Astrocyte (in vitro differentiated cells and primary cell): ENCODE data around the gene LTBP3. TPM values are rescaled to one million over a fixed set of nuclear protein-coding genes. Genes with fewer than 3 reads are reported as not detected.

ENCODE experiments used
- DNase-seq: peaks from one replicate; pipeline ENCODE4 v3.0.0-alpha.2; 2010; ENCODE audit warnings: low read depth
- FAIRE-seq: peaks from 2 replicates; lab custom pipeline; 2011; peaks lifted over from hg19 to GRCh38; lab: Jason Lieb, UNC
- H2AFZ ChIP-seq: 2 replicates; pipeline ENCODE4 v1.6.0; 2012; ENCODE audit warnings: low read depth, low read length, inconsistent platforms
- H3K27ac ChIP-seq: 2 replicates; pipeline ENCODE4 v1.5.1; 2011; ENCODE audit warnings: low read depth, low read length, inconsistent platforms
- H3K27me3 ChIP-seq: 2 replicates; pipeline ENCODE4 v1.6.0; 2011; ENCODE audit warnings: low read length, inconsistent platforms; ENCODE audit not compliant: insufficient read depth
- H3K36me3 ChIP-seq: 2 replicates; pipeline ENCODE4 v1.5.1; 2011; ENCODE audit warnings: low read length, inconsistent platforms; ENCODE audit not compliant: insufficient read depth
- H3K4me1 ChIP-seq: 2 replicates; pipeline ENCODE4 v1.5.1; 2011; ENCODE audit warnings: low read length, inconsistent platforms; ENCODE audit not compliant: insufficient read depth
- H3K4me2 ChIP-seq: 2 replicates; pipeline ENCODE4 v1.6.0; 2012; ENCODE audit warnings: low read length, inconsistent platforms
- H3K4me3 ChIP-seq: 2 replicates; pipeline ENCODE4 v1.5.1; 2011; ENCODE audit warnings: low read depth, mild to moderate bottlenecking, low read length, inconsistent platforms; ENCODE audit not compliant: insufficient read depth
- H3K79me2 ChIP-seq: 2 replicates; pipeline ENCODE4 v1.6.0; 2012; ENCODE audit warnings: mild to moderate bottlenecking, low read length, inconsistent platforms; ENCODE audit not compliant: insufficient read depth
- H3K9ac ChIP-seq: 2 replicates; pipeline ENCODE4 v1.6.0; 2012; ENCODE audit warnings: mild to moderate bottlenecking, low read length, inconsistent platforms
- H3K9me3 ChIP-seq: 2 replicates; pipeline ENCODE4 v1.5.1; 2012; ENCODE audit warnings: low read depth, mild to moderate bottlenecking, low read length, inconsistent platforms; ENCODE audit not compliant: insufficient read depth
- H4K20me1 ChIP-seq: 2 replicates; pipeline ENCODE4 v1.6.0; 2012; ENCODE audit warnings: low read length, inconsistent platforms; ENCODE audit not compliant: insufficient read depth
- H3K27ac Mint-ChIP-seq: one replicate; pipeline ENCODE4 v1.8.0; 2021; ENCODE audit warnings: mild to moderate bottlenecking, mixed read lengths; ENCODE audit not compliant: unreplicated experiment
- H3K27me3 Mint-ChIP-seq: one replicate; pipeline ENCODE4 v1.8.0; 2021; ENCODE audit warnings: low read depth, mixed read lengths; ENCODE audit not compliant: unreplicated experiment
- H3K36me3 Mint-ChIP-seq: one replicate; pipeline ENCODE4 v1.8.0; 2021; ENCODE audit warnings: low read depth, mixed read lengths; ENCODE audit not compliant: unreplicated experiment
- H3K4me1 Mint-ChIP-seq: one replicate; pipeline ENCODE4 v1.8.0; 2021; ENCODE audit warnings: low read depth, mixed read lengths; ENCODE audit not compliant: unreplicated experiment
- H3K4me3 Mint-ChIP-seq: one replicate; pipeline ENCODE4 v1.8.0; 2021; ENCODE audit warnings: mild to moderate bottlenecking, moderate library complexity, mixed read lengths; ENCODE audit not compliant: unreplicated experiment
- H3K9me3 Mint-ChIP-seq: one replicate; pipeline ENCODE4 v1.8.0; 2021; ENCODE audit warnings: mild to moderate bottlenecking, mixed read lengths; ENCODE audit not compliant: unreplicated experiment
- EZH2 ChIP-seq: IDR thresholded peaks from 2 replicates; pipeline ENCODE4 v1.6.1; 2012; ENCODE audit warnings: mild to moderate bottlenecking, low read length, inconsistent platforms; ENCODE audit not compliant: insufficient read depth
- total RNA-seq: library from RNA; stranded (reverse); gene quantifications from 2 replicates; pipeline ENCODE4 v1.2.1, GENCODE V29; 2021
- TF ChIP-seq, protein P1 (sequence below): IDR thresholded peaks from 2 replicates; pipeline ENCODE4 v1.5.1; 2011; ENCODE audit warnings: low read depth, mild to moderate bottlenecking, inconsistent platforms, low read length, moderate library complexity; ENCODE audit not compliant: insufficient read depth

Gene LTBP3
- total RNA-seq, 1 donor from 2014 or later = 33.2 TPM

DNA sequence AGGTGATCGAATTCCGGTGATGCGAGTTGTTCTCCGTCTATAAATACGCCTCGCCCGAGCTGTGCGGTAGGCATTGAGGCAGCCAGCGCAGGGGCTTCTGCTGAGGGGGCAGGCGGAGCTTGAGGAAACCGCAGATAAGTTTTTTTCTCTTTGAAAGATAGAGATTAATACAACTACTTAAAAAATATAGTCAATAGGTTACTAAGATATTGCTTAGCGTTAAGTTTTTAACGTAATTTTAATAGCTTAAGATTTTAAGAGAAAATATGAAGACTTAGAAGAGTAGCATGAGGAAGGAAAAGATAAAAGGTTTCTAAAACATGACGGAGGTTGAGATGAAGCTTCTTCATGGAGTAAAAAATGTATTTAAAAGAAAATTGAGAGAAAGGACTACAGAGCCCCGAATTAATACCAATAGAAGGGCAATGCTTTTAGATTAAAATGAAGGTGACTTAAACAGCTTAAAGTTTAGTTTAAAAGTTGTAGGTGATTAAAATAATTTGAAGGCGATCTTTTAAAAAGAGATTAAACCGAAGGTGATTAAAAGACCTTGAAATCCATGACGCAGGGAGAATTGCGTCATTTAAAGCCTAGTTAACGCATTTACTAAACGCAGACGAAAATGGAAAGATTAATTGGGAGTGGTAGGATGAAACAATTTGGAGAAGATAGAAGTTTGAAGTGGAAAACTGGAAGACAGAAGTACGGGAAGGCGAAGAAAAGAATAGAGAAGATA is 59.0 kb downstream of the LTBP3 start, which contains the start of gene MALAT1:
Gene MALAT1, plus strand, starts transcription at position 69 of the 736 bp plus-strand sequence.
- FAIRE-seq = no peak
- TF ChIP-seq, protein P1, sequence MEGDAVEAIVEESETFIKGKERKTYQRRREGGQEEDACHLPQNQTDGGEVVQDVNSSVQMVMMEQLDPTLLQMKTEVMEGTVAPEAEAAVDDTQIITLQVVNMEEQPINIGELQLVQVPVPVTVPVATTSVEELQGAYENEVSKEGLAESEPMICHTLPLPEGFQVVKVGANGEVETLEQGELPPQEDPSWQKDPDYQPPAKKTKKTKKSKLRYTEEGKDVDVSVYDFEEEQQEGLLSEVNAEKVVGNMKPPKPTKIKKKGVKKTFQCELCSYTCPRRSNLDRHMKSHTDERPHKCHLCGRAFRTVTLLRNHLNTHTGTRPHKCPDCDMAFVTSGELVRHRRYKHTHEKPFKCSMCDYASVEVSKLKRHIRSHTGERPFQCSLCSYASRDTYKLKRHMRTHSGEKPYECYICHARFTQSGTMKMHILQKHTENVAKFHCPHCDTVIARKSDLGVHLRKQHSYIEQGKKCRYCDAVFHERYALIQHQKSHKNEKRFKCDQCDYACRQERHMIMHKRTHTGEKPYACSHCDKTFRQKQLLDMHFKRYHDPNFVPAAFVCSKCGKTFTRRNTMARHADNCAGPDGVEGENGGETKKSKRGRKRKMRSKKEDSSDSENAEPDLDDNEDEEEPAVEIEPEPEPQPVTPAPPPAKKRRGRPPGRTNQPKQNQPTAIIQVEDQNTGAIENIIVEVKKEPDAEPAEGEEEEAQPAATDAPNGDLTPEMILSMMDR = no peak
- no peak for TF ChIP-seq EZH2
- H3K36me3 ChIP-seq = peaks cover 38% of the 10 kb centered on the region

DNA sequence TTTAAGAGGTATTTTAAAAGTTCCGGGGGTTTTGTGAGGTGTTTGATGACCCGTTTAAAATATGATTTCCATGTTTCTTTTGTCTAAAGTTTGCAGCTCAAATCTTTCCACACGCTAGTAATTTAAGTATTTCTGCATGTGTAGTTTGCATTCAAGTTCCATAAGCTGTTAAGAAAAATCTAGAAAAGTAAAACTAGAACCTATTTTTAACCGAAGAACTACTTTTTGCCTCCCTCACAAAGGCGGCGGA is 59.5 kb downstream of the LTBP3 start:
- Histone ChIP-seq H3K9ac (peak overlapping the region; percentile 100), H3K36me3 (peaks cover 33% of the 10 kb centered on the region), H3K79me2 (peaks cover 89% of the 10 kb centered on the region), H4K20me1 (peaks cover 46% of the 10 kb centered on the region), H3K27ac (peak overlapping the region; percentile 96), H3K9me3 (no peaks in the 10 kb centered on the region), H3K4me3 (peak overlapping the region; percentile 100), H2AFZ (no peak overlapping the region), H3K4me2 (peak overlapping the region; percentile 84), H3K27me3 (no peaks in the 10 kb centered on the region), H3K4me1 (peaks cover 39% of the 10 kb centered on the region)
- peaks cover 2% of the 10 kb centered on the region for H3K36me3 Mint-ChIP-seq
- no peak overlapping the region for H3K27ac Mint-ChIP-seq
- FAIRE-seq = no peak
- no peak for TF ChIP-seq EZH2
- TF ChIP-seq, protein P1 = no peak
- no peaks in the 10 kb centered on the region for H3K27me3 Mint-ChIP-seq
- DNase-seq = no peak
- peaks cover 31% of the 10 kb centered on the region for H3K4me1 Mint-ChIP-seq
- H3K9me3 Mint-ChIP-seq = peaks cover 4% of the 10 kb centered on the region
- no peak overlapping the region for H3K4me3 Mint-ChIP-seq

More for the DNA sequence above, 59.0 kb downstream of the LTBP3 start, which contains the start of gene MALAT1:
- H3K9me3 Mint-ChIP-seq = peaks cover 5% of the 10 kb centered on the region
- Histone ChIP-seq H4K20me1 (peaks cover 51% of the 10 kb centered on the region), H3K9ac (peak within 1 kb of the TSS; percentile 100), H3K79me2 (peaks cover 94% of the 10 kb centered on the region), H2AFZ (no peak within 1 kb of the TSS), H3K9me3 (no peaks in the 10 kb centered on the region), H3K27me3 (no peaks in the 10 kb centered on the region), H3K27ac (peak within 1 kb of the TSS; percentile 96), H3K4me1 (peaks cover 34% of the 10 kb centered on the region), H3K4me3 (peak within 1 kb of the TSS; percentile 100), H3K4me2 (peak within 1 kb of the TSS; percentile 84)
- no peak within 1 kb of the TSS for H3K4me3 Mint-ChIP-seq
- H3K27me3 Mint-ChIP-seq = no peaks in the 10 kb centered on the region
- no peak within 1 kb of the TSS for H3K27ac Mint-ChIP-seq
- peaks cover 5% of the 10 kb centered on the region for H3K36me3 Mint-ChIP-seq
- peaks cover 26% of the 10 kb centered on the region for H3K4me1 Mint-ChIP-seq
- DNase-seq = peak; percentile 88

DNA sequence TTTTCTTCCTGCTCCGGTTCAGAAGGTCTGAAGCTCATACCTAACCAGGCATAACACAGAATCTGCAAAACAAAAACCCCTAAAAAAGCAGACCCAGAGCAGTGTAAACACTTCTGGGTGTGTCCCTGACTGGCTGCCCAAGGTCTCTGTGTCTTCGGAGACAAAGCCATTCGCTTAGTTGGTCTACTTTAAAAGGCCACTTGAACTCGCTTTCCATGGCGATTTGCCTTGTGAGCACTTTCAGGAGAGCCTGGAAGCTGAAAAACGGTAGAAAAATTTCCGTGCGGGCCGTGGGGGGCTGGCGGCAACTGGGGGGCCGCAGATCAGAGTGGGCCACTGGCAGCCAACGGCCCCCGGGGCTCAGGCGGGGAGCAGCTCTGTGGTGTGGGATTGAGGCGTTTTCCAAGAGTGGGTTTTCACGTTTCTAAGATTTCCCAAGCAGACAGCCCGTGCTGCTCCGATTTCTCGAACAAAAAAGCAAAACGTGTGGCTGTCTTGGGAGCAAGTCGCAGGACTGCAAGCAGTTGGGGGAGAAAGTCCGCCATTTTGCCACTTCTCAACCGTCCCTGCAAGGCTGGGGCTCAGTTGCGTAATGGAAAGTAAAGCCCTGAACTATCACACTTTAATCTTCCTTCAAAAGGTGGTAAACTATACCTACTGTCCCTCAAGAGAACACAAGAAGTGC is 60.0 kb downstream of the LTBP3 start:
- FAIRE-seq (no peak), DNase-seq (peak; percentile 47)
- Histone ChIP-seq H3K4me2 (peak overlapping the region; percentile 84), H2AFZ (no peak overlapping the region), H3K4me3 (peak overlapping the region; percentile 100), H4K20me1 (peaks cover 41% of the 10 kb centered on the region), H3K36me3 (peaks cover 28% of the 10 kb centered on the region), H3K79me2 (peaks cover 84% of the 10 kb centered on the region), H3K27ac (peak overlapping the region; percentile 96), H3K27me3 (no peaks in the 10 kb centered on the region), H3K4me1 (peaks cover 43% of the 10 kb centered on the region), H3K9me3 (no peaks in the 10 kb centered on the region), H3K9ac (peak overlapping the region; percentile 100)
- Mint-ChIP-seq H3K9me3 (peaks cover 2% of the 10 kb centered on the region), H3K4me3 (no peak overlapping the region), H3K4me1 (peaks cover 33% of the 10 kb centered on the region), H3K27ac (no peak overlapping the region), H3K36me3 (no peaks in the 10 kb centered on the region), H3K27me3 (no peaks in the 10 kb centered on the region)
- TF ChIP-seq EZH2 = no peak
- TF ChIP-seq, protein P1 = no peak
